HCT116 (cell line): ENCODE results near the gene SERINC1. TPM values are rescaled to one million over a fixed set of nuclear protein-coding genes. Genes with fewer than 3 reads are reported as not detected.

Experiments
- ATAC-seq: fragments of 200-7000 bp; cut with Tn5 transposase; 2 replicates; pipeline ENCODE4 v1.9.1; 2020; ENCODE audit warnings: mild to moderate bottlenecking, moderate library complexity
- BruUV-seq: library from RNA; stranded (reverse); fragments of 400-500 nt; replicated peaks from 2 replicates; lab custom pipeline; 2021; lab: Mats Ljungman, UMichigan
- CTCF ChIA-PET: fragments of 300-600 bp; sonication (Branson Sonifier 250); formaldehyde crosslinking; loops from one replicate; lab custom pipeline; 2021; ENCODE audit warnings: antibody characterized with exemption; lab: Charles Lee
- POLR2A ChIA-PET: fragments of 300-600, 350-600 bp; sonication (Branson Sonifier 250); formaldehyde crosslinking; loops from one replicate; lab custom pipeline; 2021; ENCODE audit warnings: antibody characterized with exemption; lab: Charles Lee
- RAD21 ChIA-PET, 2 experiments: fragments of 300-600 bp; sonication (Branson Sonifier 250); formaldehyde crosslinking; loops; one replicate each; lab custom pipeline; 2023; ENCODE audit warnings: low total read pairs in 2 of 2; ENCODE audit not compliant: uncharacterized antibody in 2 of 2, unreplicated experiment in 2 of 2, low non-redundant PET in 1 of 2; lab: Charles Lee
- DNase-seq: peaks from one replicate; pipeline ENCODE4 v3.0.0-alpha.2; 2010; ENCODE audit warnings: low read depth, low spot score
- H2AFZ ChIP-seq: fragments of 200-600 bp; shearing (Covaris generic), sonication (generic); 2 replicates; pipeline ENCODE4 v1.6.1; 2017; ENCODE audit warnings: low read depth, mixed run types, mixed read lengths, antibody characterized with exemption, low read length; ENCODE audit not compliant: poor library complexity, severe bottlenecking
- H3K27ac ChIP-seq: 2 replicates; pipeline ENCODE4 v1.5.1; 2012; ENCODE audit warnings: low read depth, low read length
- H3K27me3 ChIP-seq: fragments of 200-600 bp; sonication (generic); 2 replicates; pipeline ENCODE4 v1.6.1; 2016; ENCODE audit warnings: mixed run types, low read length, mixed read lengths; ENCODE audit not compliant: insufficient read depth
- H3K36me3 ChIP-seq, 2 experiments: fragments of 200-500 bp in 1 of 2; fragments of 200-600 bp in 1 of 2; sonication (Bioruptor generic) in 1 of 2; sonication (generic) in 1 of 2; 2 replicates each; pipeline versions ENCODE4 v1.5.1 to v1.6.1; 2014 to 2016; ENCODE audit warnings: low read length in 2 of 2, inconsistent platforms in 1 of 2, mixed read lengths in 1 of 2, mixed run types in 1 of 2; ENCODE audit not compliant: insufficient read depth in 2 of 2, control insufficient read depth in 1 of 2
- H3K4me1 ChIP-seq, 2 experiments: fragments of 200-600 bp in 1 of 2; sonication (generic) in 1 of 2; 2 replicates each; pipeline versions ENCODE4 v1.5.1 to v1.6.1; 2012 to 2017; ENCODE audit warnings: low read length in 2 of 2, inconsistent platforms in 1 of 2, mild to moderate bottlenecking in 1 of 2, mixed read lengths in 1 of 2, mixed run types in 1 of 2, moderate library complexity in 1 of 2; ENCODE audit not compliant: insufficient read depth in 2 of 2, control insufficient read depth in 1 of 2
- H3K4me2 ChIP-seq: fragments of 200-600 bp; sonication (generic); 2 replicates; pipeline ENCODE4 v1.6.1; 2017; ENCODE audit warnings: mixed run types, low read length, mixed read lengths
- H3K4me3 ChIP-seq, 2 experiments: fragments of 200-600 bp in 1 of 2; sonication (generic) in 1 of 2; replicated peaks in 1 of 2; 2 replicates each; pipeline ENCODE4 v1.5.1; 2011 to 2016; ENCODE audit warnings: low read length in 2 of 2, control low read depth in 1 of 2, low read depth in 1 of 2, mild to moderate bottlenecking in 1 of 2, mixed read lengths in 1 of 2, mixed run types in 1 of 2
- H3K79me2 ChIP-seq: fragments of 200-600 bp; sonication (generic); 2 replicates; pipeline ENCODE4 v1.6.1; 2017; ENCODE audit warnings: mild to moderate bottlenecking, mixed run types, low read length, moderate library complexity, mixed read lengths; ENCODE audit not compliant: insufficient read depth
- H3K9ac ChIP-seq: fragments of 200-600 bp; sonication (generic); 2 replicates; pipeline ENCODE4 v1.6.1; 2016; ENCODE audit warnings: low read length, mixed read lengths
- H3K9me2 ChIP-seq: fragments of 200-600 bp; sonication (generic), shearing (Covaris generic); 2 replicates; pipeline ENCODE4 v1.6.1; 2017; ENCODE audit warnings: mixed run types, mild to moderate bottlenecking, moderate library complexity; ENCODE audit not compliant: insufficient read depth
- H3K9me3 ChIP-seq, 2 experiments: fragments of 200-500 bp in 1 of 2; fragments of 200-600 bp in 1 of 2; sonication (Bioruptor generic) in 1 of 2; sonication (generic) in 1 of 2; 2 replicates each; pipeline ENCODE4 v1.6.1; 2014 to 2017; ENCODE audit warnings: low read length in 2 of 2, mixed read lengths in 2 of 2, inconsistent platforms in 1 of 2, low read depth in 1 of 2, mild to moderate bottlenecking in 1 of 2, mixed run types in 1 of 2, moderate library complexity in 1 of 2; ENCODE audit not compliant: control insufficient read depth in 1 of 2, insufficient read depth in 1 of 2
- H4K20me1 ChIP-seq: fragments of 200-600 bp; sonication (generic), shearing (Covaris generic); 2 replicates; pipeline ENCODE4 v1.6.1; 2017; ENCODE audit warnings: mixed run types, mild to moderate bottlenecking, moderate library complexity; ENCODE audit not compliant: insufficient read depth
- CBX3 ChIP-seq: IDR thresholded peaks from 2 replicates; pipeline ENCODE4 v1.6.1; 2012; ENCODE audit warnings: low read depth
- CEBPB ChIP-seq: IDR thresholded peaks from 2 replicates; pipeline ENCODE4 v1.6.1; 2012; ENCODE audit warnings: low read depth
- EGR1 ChIP-seq: IDR thresholded peaks from 2 replicates; pipeline ENCODE4 v1.6.1; 2012; ENCODE audit warnings: low read depth
- EZH2 ChIP-seq: fragments of 200-600 bp; sonication (generic); IDR thresholded peaks from 2 replicates; pipeline ENCODE4 v1.6.1; 2017; ENCODE audit warnings: antibody characterized with exemption, mixed run types
- EZH2phosphoT487 ChIP-seq: fragments of 200-600 bp; IDR thresholded peaks from 2 replicates; pipeline ENCODE4 v1.6.1; 2018; ENCODE audit warnings: antibody characterized with exemption, borderline replicate concordance
- FOSL1 ChIP-seq: IDR thresholded peaks from 2 replicates; pipeline ENCODE4 v1.6.1; 2012; ENCODE audit warnings: low read depth
- POLR2A ChIP-seq: IDR thresholded peaks from 2 replicates; pipeline ENCODE4 v1.7.0; 2011; ENCODE audit warnings: borderline replicate concordance; ENCODE audit not compliant: insufficient read depth, insufficient read length; ENCODE audit errors: extremely low read depth
- POLR2AphosphoS5 ChIP-seq: IDR thresholded peaks from 2 replicates; pipeline ENCODE4 v1.6.1; 2011; ENCODE audit warnings: mild to moderate bottlenecking, low read depth, low read length, moderate library complexity
- RAD21 ChIP-seq: IDR thresholded peaks from 2 replicates; pipeline ENCODE4 v1.6.1; 2012; ENCODE audit warnings: low read depth, mild to moderate bottlenecking
- SIN3A ChIP-seq: IDR thresholded peaks from 2 replicates; pipeline ENCODE4 v1.6.1; 2012; ENCODE audit warnings: low read depth
- SP1 ChIP-seq: IDR thresholded peaks from 2 replicates; pipeline ENCODE4 v1.6.1; 2012; ENCODE audit warnings: low read depth
- SRF ChIP-seq: IDR thresholded peaks from 2 replicates; pipeline ENCODE4 v1.6.1; 2012; ENCODE audit warnings: low read depth
- TCF7L2 ChIP-seq: IDR thresholded peaks from 2 replicates; pipeline ENCODE4 v1.7.0; 2011; ENCODE audit warnings: borderline replicate concordance, inconsistent platforms; ENCODE audit not compliant: insufficient read depth, insufficient read length; ENCODE audit errors: extremely low read depth
- YY1 ChIP-seq: IDR thresholded peaks from 2 replicates; pipeline ENCODE4 v1.6.1; 2011; ENCODE audit warnings: low read length, low read depth, moderate library complexity, mild to moderate bottlenecking; ENCODE audit not compliant: insufficient replicate concordance; ENCODE audit errors: extremely low read depth
- ZFX ChIP-seq: fragments of 450-650 bp; IDR thresholded peaks from 2 replicates; pipeline ENCODE4 v1.6.1; 2017
- ZNF274 ChIP-seq: fragments of 200-500 bp; sonication (Bioruptor generic); IDR thresholded peaks from 2 replicates; pipeline ENCODE4 v1.6.1; 2014; ENCODE audit warnings: mild to moderate bottlenecking, low read depth, low read length, inconsistent platforms
- intact Hi-C: fragments of 100-400 bp; cut with micrococcal nuclease; formaldehyde crosslinking; loops from 2 replicates; pipeline ENCODE4 v1.10.0; 2022
- total RNA-seq: library from RNA; stranded (reverse); gene quantifications from one replicate; pipeline ENCODE4 v1.2.1, GENCODE V29; 2021; ENCODE audit not compliant: unreplicated experiment
- TF ChIP-seq, protein P1 (sequence below): IDR thresholded peaks from 2 replicates; pipeline ENCODE4 v1.6.1; 2012
- TF ChIP-seq, protein P2 (sequence below): IDR thresholded peaks from 2 replicates; pipeline ENCODE4 v1.6.1; 2012; ENCODE audit warnings: low read depth
- TF ChIP-seq, protein P3 (sequence below): IDR thresholded peaks from 2 replicates; pipeline ENCODE4 v1.6.1; 2012

SERINC1 gene
- total RNA-seq, 1 experiment from 2014 or later, result 45.2 TPM

DNA sequence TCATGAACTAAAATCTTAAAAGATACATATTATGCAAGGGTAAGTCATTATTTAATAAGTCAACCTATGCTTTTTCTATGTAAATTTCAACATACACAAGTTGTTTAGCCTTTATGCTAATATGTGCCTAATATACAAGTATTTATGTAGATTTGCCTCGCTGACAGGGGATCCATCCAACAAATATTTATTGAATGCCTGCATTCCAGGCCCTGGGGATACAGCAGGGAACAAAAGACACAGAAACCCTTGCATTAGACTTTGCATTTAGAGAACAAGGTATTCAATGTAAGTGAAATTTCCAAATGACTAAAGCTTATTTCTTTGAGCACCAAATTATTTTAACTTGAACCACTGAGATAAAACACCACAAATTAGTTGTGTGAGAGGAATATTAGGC, 19.1 kb downstream of the SERINC1 start:
- Histone ChIP-seq H3K27ac (no peak overlapping the region), H3K9me3 (no peaks in the 10 kb centered on the region), H3K9me2 (no peaks in the 10 kb centered on the region), H4K20me1 (no peaks in the 10 kb centered on the region), H3K4me2 (no peak overlapping the region), H3K27me3 (no peaks in the 10 kb centered on the region), H3K4me3 (no peak overlapping the region), H3K79me2 (peaks cover 6% of the 10 kb centered on the region; the same call in 1 of the 2 replicates), H3K9ac (no peak overlapping the region), H2AFZ (no peak overlapping the region), H3K4me1 (no peaks in the 10 kb centered on the region), H3K36me3 (peaks cover 21 to 40% of the 10 kb centered on the region in 2 experiments)
- no TSS peak for BruUV-seq
- POLR2A ChIA-PET, result no interaction called here
- no peak for ATAC-seq
- RAD21 ChIA-PET, result no interaction called here
- CTCF ChIA-PET, result no interaction called here
- TF ChIP-seq YY1 (no peak), POLR2A (no peak), SP1 (no peak), RAD21 (no peak), ZNF274 (no peak), SRF (no peak), TCF7L2 (no peak), CBX3 (no peak), ZFX (no peak)
- TF ChIP-seq, protein P1, sequence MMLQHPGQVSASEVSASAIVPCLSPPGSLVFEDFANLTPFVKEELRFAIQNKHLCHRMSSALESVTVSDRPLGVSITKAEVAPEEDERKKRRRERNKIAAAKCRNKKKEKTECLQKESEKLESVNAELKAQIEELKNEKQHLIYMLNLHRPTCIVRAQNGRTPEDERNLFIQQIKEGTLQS, result no peak
- intact Hi-C loops, result no loop called here
- DNase-seq, result no peak

DNA sequence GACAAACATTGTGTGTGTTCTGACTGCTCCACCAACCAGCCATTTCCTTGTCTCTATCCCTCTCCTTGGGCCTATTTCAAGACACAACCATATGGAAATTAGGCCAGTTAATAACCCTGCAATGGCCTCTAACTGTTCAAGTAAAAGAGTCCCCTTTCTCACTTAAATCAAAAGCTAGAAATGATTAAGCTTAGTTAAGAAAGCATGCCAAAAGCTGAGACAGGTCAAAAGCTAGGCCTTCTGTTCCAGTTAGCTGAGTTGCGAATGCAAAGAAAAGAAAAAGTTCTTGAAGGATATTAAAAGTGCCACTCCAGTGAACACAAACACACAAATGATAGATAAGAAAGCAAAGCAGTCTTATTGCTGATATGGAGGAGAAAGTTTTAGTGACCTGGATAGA, 22.5 kb downstream of the SERINC1 start:
- ChIA-PET RAD21 (no interaction called here), CTCF (no interaction called here)

More for the DNA sequence above, 22.5 kb downstream of the SERINC1 start:
- H3K4me1 ChIP-seq, result no peaks in the 10 kb centered on the region
- no peak overlapping the region for H3K4me3 ChIP-seq
- no peaks in the 10 kb centered on the region for H3K9me3 ChIP-seq
- DNase-seq (no peak), ATAC-seq (no peak)
- no peak overlapping the region for H3K9ac ChIP-seq
- TF ChIP-seq, protein P2, sequence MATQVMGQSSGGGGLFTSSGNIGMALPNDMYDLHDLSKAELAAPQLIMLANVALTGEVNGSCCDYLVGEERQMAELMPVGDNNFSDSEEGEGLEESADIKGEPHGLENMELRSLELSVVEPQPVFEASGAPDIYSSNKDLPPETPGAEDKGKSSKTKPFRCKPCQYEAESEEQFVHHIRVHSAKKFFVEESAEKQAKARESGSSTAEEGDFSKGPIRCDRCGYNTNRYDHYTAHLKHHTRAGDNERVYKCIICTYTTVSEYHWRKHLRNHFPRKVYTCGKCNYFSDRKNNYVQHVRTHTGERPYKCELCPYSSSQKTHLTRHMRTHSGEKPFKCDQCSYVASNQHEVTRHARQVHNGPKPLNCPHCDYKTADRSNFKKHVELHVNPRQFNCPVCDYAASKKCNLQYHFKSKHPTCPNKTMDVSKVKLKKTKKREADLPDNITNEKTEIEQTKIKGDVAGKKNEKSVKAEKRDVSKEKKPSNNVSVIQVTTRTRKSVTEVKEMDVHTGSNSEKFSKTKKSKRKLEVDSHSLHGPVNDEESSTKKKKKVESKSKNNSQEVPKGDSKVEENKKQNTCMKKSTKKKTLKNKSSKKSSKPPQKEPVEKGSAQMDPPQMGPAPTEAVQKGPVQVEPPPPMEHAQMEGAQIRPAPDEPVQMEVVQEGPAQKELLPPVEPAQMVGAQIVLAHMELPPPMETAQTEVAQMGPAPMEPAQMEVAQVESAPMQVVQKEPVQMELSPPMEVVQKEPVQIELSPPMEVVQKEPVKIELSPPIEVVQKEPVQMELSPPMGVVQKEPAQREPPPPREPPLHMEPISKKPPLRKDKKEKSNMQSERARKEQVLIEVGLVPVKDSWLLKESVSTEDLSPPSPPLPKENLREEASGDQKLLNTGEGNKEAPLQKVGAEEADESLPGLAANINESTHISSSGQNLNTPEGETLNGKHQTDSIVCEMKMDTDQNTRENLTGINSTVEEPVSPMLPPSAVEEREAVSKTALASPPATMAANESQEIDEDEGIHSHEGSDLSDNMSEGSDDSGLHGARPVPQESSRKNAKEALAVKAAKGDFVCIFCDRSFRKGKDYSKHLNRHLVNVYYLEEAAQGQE, result no peak
- TF ChIP-seq SRF (no peak), POLR2AphosphoS5 (no peak), EZH2phosphoT487 (no peak), SIN3A (no peak), CEBPB (no peak), FOSL1 (no peak), SP1 (no peak), TCF7L2 (no peak), YY1 (no peak), RAD21 (no peak), EZH2 (no peak), ZNF274 (no peak), CBX3 (no peak), EGR1 (no peak)
- TF ChIP-seq, protein P3, sequence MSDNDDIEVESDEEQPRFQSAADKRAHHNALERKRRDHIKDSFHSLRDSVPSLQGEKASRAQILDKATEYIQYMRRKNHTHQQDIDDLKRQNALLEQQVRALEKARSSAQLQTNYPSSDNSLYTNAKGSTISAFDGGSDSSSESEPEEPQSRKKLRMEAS, result no peak
- POLR2A ChIA-PET, result no interaction called here
- H3K79me2 ChIP-seq, result no peaks in the 10 kb centered on the region
- peaks cover 24 to 49% of the 10 kb centered on the region in 2 experiments; a peak in 2 of 4 replicates for H3K36me3 ChIP-seq
- H3K4me2 ChIP-seq, result no peak overlapping the region
- H4K20me1 ChIP-seq, result no peaks in the 10 kb centered on the region
- H3K27me3 ChIP-seq, result no peaks in the 10 kb centered on the region
- H3K9me2 ChIP-seq, result no peaks in the 10 kb centered on the region
- no peak overlapping the region for H2AFZ ChIP-seq
- no peak overlapping the region for H3K27ac ChIP-seq
- intact Hi-C loops, result no loop called here
- no TSS peak for BruUV-seq
